Pancreas (tissue), 10 donors: ENCODE results near the gene JAKMIP1. TPM values are rescaled to one million over a fixed set of nuclear protein-coding genes. Genes with fewer than 3 reads are reported as not detected.

Experiments used
- ATAC-seq, 4 donors: fragments of 200-7000 bp; cut with Tn5 transposase; one replicate each; pipeline versions ENCODE4 v1.8.0 to v1.9.1; 2020; ENCODE audit warnings: mild to moderate bottlenecking in 4 of 4, moderate library complexity in 4 of 4
- DNase-seq, 6 donors: peaks; one replicate each; pipeline ENCODE4 v3.0.0-alpha.2; 2020
- FAIRE-seq: peaks from 2 replicates; lab custom pipeline; 2012; peaks lifted over from hg19 to GRCh38; lab: Jason Lieb, UNC
- H3K27ac ChIP-seq, 4 donors: fragments of 200-600 bp; sonication (generic); 1 replicate in 3 of 4; 2 replicates in 1 of 4; pipeline versions ENCODE4 v1.5.0 to v1.8.0; 2020
- H3K27me3 ChIP-seq, 4 donors: fragments of 200-600 bp; one replicate each; pipeline ENCODE4 v1.8.0; 2021
- H3K36me3 ChIP-seq, 3 donors: fragments of 200-600 bp; sonication (generic) in 1 of 3; one replicate each; pipeline versions ENCODE4 v1.5.0 to v1.8.0; 2020 to 2021
- H3K4me1 ChIP-seq, 3 donors: fragments of 200-600 bp; one replicate each; pipeline ENCODE4 v1.8.0; 2021
- H3K4me3 ChIP-seq, 4 donors: fragments of 200-600 bp; sonication (generic) in 2 of 4; one replicate each; pipeline versions ENCODE4 v1.5.0 to v1.8.0; 2020 to 2021
- H3K9me3 ChIP-seq, 4 donors: fragments of 200-600 bp; one replicate each; pipeline ENCODE4 v1.8.0; 2021
- WGBS, 2 donors: extraction: QIAGEN DNeasy Blood & Tissue Kit; methylation state at CpG; one replicate each; pipeline ENCODE4 v1.1.7; 2013; 5-methylcytosine and 5-hydroxymethylcytosine counted together
- intact Hi-C, 3 donors: fragments of 100-400 bp; cut with DNase I; formaldehyde crosslinking; loops; one replicate each; pipeline versions ENCODE4 v1.11.1 to v1.14.2; 2022
- polyA plus RNA-seq, 2 donors: library from polyadenylated mRNA; stranded (reverse); fragments of 200-250 nt; gene quantifications; one replicate each; pipeline ENCODE4 v1.2.3, GENCODE V29; 2013
- total RNA-seq, 6 donors: library from RNA; stranded (reverse); fragmentation: NEBNext Ultra II Directional in 4 of 6; extraction: Animal tissue kit (Norgen Biotek cat#: 25700) in 4 of 6; gene quantifications; one replicate each; pipeline versions ENCODE4 v1.2.1 to v1.2.4, GENCODE V29; 2021 to 2023
- TF ChIP-seq, protein P1 (sequence below), 4 donors: fragments of 200-600 bp; sonication (generic) in 3 of 4; IDR thresholded peaks; one replicate each; pipeline versions ENCODE4 v1.5.0 to v1.8.0; 2021; ENCODE audit warnings: antibody characterized with exemption in 4 of 4
- donor health status: healthy with polysubstance abuse.
- donor health status: DM: no; HTN: no; CAD: no; lungs with moderate emphysema.
- donor health status: DM: no; HTN: no; CAD: no.
- donor health status: control.
- donor health status: control.
- donor health status: Bipolar disorder and iron deficiency.
- donor health status: DM: yes; HTN: yes; CAD: no.
- donor health status: DM: no; HTN: no; CAD: no.
- donor health status: DM: no; HTN: no; CAD: no.
- donor health status: DM: yes; HTN: yes; CAD: no.

The JAKMIP1 gene
- total and polyA plus RNA-seq, 8 donors, result 0.16 to 4.3 (median 0.59) TPM

DNA sequence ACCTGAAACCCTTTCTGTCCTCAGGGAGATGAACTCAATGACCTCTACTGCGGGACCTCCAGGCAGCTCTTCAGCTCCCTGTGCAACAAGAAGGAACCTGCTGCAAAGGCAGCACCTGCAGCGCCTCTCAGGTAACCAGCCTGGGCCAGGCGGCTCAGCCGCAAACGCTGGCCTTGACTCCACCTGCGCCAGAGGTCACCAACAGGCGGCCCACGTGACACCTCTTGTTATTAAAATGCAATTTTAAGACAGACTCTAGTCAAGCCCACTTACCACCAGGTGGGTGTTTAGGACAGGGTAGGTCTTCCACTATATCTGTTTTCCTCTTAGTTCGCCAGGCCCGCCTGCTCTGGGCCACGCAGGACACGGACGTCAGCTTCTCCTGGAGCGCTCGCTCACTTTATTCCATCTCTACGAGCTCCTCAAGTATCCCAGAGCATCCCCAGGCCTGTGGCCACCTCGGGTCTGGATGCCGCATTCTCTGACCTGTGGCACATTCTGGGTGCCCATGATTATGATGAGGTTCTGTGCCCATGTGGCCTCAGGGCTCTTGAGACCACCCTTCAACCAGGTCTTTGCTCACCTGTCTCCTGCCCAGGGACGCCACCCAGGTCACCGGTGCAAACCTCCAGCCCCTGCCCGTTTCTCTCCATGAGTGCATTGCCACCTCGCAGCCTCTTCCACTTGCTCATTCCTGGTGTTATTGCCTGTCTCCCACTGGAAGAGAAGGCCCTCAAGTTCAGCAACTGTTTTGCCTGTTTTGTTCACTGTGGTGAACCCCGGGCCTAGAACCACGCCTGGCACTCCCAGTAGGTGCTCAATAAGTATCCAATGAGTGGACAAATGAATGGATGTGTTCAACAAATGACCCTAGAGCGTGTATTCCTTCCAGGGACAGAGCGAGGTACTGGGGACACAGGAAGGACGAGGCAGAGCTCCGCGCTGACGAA lies 32.8 kb upstream of the JAKMIP1 start:
- Histone ChIP-seq H3K36me3 (no peaks in the 10 kb centered on the region), H3K27ac (no peak overlapping the region), H3K4me1 (no peaks in the 10 kb centered on the region), H3K27me3 (no peaks in the 10 kb centered on the region), H3K4me3 (no peak overlapping the region), H3K9me3 (no peaks in the 10 kb centered on the region)
- DNase-seq (peak in 1 of 6 donors; percentile 30), FAIRE-seq (no peak), ATAC-seq (no peak)
- 67 to 75% methylated on average over 30 of the region's 30 CpGs for WGBS, 2 donors
- TF ChIP-seq, protein P1, sequence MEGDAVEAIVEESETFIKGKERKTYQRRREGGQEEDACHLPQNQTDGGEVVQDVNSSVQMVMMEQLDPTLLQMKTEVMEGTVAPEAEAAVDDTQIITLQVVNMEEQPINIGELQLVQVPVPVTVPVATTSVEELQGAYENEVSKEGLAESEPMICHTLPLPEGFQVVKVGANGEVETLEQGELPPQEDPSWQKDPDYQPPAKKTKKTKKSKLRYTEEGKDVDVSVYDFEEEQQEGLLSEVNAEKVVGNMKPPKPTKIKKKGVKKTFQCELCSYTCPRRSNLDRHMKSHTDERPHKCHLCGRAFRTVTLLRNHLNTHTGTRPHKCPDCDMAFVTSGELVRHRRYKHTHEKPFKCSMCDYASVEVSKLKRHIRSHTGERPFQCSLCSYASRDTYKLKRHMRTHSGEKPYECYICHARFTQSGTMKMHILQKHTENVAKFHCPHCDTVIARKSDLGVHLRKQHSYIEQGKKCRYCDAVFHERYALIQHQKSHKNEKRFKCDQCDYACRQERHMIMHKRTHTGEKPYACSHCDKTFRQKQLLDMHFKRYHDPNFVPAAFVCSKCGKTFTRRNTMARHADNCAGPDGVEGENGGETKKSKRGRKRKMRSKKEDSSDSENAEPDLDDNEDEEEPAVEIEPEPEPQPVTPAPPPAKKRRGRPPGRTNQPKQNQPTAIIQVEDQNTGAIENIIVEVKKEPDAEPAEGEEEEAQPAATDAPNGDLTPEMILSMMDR (IDR thresholded peaks at IDR 0.05), result no peak
- intact Hi-C loops, result no loop called here

DNA sequence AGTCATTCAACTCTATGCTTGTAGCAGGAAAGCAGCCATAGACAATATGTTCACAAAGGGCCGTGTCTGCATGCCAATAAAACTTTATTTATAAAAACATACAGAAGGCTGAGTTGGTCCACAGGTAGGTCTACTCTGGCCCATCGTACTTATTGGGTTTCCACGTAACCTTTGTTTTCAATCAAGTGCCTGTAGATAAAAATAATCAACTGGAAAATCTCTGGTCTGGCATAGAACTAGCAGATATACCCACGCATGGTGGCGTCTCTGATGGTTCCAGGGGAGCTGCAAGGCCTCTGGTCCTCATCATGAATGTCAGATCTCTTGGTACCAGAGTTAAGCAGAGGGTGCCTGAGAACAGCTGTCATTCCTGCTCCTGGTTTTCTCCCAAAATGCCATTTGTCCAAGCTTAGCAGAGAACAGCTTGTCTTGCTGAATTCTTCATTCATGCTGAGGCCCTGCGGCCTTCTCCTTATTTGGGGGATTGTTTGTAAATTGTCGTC lies 31.4 kb upstream of the JAKMIP1 start:
- ATAC-seq (no peak), DNase-seq (no peak), FAIRE-seq (no peak)
- no peaks in the 10 kb centered on the region for H3K27me3 ChIP-seq
- intact Hi-C loops, result no loop called here
- H3K4me3 ChIP-seq, result no peak overlapping the region
- H3K9me3 ChIP-seq, result no peaks in the 10 kb centered on the region
- TF ChIP-seq, protein P1 (IDR thresholded peaks at IDR 0.05), result no peak
- H3K4me1 ChIP-seq, result no peaks in the 10 kb centered on the region
- H3K36me3 ChIP-seq, result no peaks in the 10 kb centered on the region
- WGBS, 2 donors, result 71 to 72% methylated on average over 7 of the region's 7 CpGs
- H3K27ac ChIP-seq, result no peak overlapping the region

DNA sequence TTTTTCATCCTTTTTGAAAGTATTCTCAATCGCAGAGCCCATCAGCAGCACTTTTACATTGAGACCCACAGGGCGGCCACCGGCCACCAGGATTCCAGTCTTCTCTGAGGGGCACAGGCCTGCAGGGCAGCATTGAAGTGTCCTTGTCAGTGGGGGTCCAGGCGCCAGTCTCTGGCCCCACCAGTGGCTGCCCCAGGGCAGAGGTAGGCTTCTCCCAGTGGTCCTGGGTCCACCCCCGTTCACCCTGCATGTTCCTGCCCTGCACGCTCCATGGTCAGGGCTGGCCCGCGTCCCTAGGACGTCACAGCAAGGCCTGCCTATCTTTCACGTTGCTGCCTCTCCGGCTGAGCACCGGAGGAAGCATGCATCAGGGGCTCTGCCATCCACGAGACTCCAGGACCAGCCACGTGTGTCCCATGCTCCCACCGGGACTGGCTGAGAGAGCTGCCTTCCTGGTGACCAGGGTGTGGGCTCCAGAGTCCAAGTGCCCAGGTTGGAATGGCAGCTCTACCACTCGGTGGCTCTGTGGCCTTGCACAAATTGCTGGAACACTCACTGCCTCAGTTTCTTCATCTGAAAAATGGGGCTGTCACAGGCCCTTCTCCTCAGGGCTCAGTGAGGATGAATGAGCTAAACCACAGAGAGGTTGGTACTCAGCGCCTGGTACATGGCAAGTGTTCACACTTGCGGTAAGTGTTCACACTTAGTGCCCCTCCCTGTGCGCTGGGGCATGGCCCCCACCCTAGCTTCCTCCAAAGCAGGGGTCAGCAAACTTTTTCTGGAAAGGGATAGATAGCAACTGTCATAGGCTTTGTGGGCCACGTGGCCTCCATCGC lies 30.7 kb upstream of the JAKMIP1 start:
- no peaks in the 10 kb centered on the region for H3K36me3 ChIP-seq
- ATAC-seq, result no peak
- H3K27ac ChIP-seq, result no peak overlapping the region
- intact Hi-C loops, result no loop called here
- DNase-seq, result peak in 1 of 6 donors; percentile 33
- H3K27me3 ChIP-seq, result no peaks in the 10 kb centered on the region
- TF ChIP-seq, protein P1 (IDR thresholded peaks at IDR 0.05), result no peak
- H3K4me1 ChIP-seq, result no peaks in the 10 kb centered on the region
- no peak overlapping the region for H3K4me3 ChIP-seq
- WGBS, 2 donors, result 77 to 86% methylated on average over 21 of the region's 21 CpGs
- no peaks in the 10 kb centered on the region for H3K9me3 ChIP-seq
- FAIRE-seq, result no peak

DNA sequence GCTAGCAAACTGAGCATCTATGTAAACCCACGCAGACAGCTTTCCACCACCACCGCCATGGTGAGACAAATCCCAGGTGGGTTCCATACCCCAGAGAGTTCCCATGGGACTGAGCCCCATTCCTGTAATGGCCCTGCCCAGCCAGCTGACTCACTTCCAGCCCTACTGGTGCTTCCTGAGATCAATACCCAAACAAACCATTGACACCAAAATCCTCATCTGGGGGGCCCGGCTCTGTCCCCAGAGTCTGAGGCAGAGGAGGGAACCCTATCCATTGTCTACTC lies 30.1 kb upstream of the JAKMIP1 start:
- WGBS, 2 donors, result 49 to 60% methylated on average over 3 of the region's 3 CpGs
- no peak for FAIRE-seq
- H3K27ac ChIP-seq, result no peak overlapping the region
- ATAC-seq, result no peak
- intact Hi-C loops, result no loop called here
- no peaks in the 10 kb centered on the region for H3K4me1 ChIP-seq
- no peak for DNase-seq
- no peaks in the 10 kb centered on the region for H3K27me3 ChIP-seq
- no peaks in the 10 kb centered on the region for H3K9me3 ChIP-seq
- TF ChIP-seq, protein P1 (IDR thresholded peaks at IDR 0.05), result no peak
- H3K4me3 ChIP-seq, result no peak overlapping the region
- no peaks in the 10 kb centered on the region for H3K36me3 ChIP-seq
